IMR-90 (cell line): Measurements from ENCODE around the gene TRIM22. TPM values are rescaled to one million over a fixed set of nuclear protein-coding genes. Genes with fewer than 3 reads are reported as not detected.
A peak's percentile ranks its signal among the peaks of the same experiment; 100 is the strongest.

Source experiments
- ATAC-seq: fragments of 200-7000 bp; cut with Tn5 transposase; 2 replicates; pipeline ENCODE4 v1.9.1; 2020; ENCODE audit warnings: low read depth, mild to moderate bottlenecking, moderate library complexity
- BruUV-seq: library from RNA; stranded (reverse); fragments of 400-500 nt; replicated peaks from 2 replicates; lab custom pipeline; 2021; lab: Mats Ljungman, UMichigan
- CTCF ChIA-PET: fragments of 300-600 bp; formaldehyde crosslinking; extraction: SDS; loops from one replicate; lab custom pipeline; 2021; ENCODE audit warnings: antibody characterized with exemption; lab: Yijun Ruan, JAX
- POLR2A ChIA-PET: fragments of 300-600 bp; sonication (Branson Sonifier 250); formaldehyde crosslinking; loops from one replicate; lab custom pipeline; 2022; ENCODE audit warnings: antibody characterized with exemption; ENCODE audit not compliant: unreplicated experiment; lab: Charles Lee
- DNase-seq: peaks from one replicate; pipeline ENCODE4 v3.0.0; 2013
- H2AFZ ChIP-seq: replicated peaks from 2 replicates; pipeline ENCODE3; 2013; ENCODE audit warnings: low read length, mild to moderate bottlenecking; ENCODE audit not compliant: poor library complexity
- H2AK5ac ChIP-seq: 2 replicates; pipeline ENCODE4 v1.6.1; 2013; ENCODE audit warnings: low read depth, low read length, inconsistent platforms
- H2AK9ac ChIP-seq: replicated peaks from 2 replicates; pipeline ENCODE3; 2013; ENCODE audit warnings: mild to moderate bottlenecking, low read depth, low read length, moderate library complexity; ENCODE audit not compliant: poor library complexity
- H2BK120ac ChIP-seq: 2 replicates; pipeline ENCODE4 v1.6.1; 2013; ENCODE audit warnings: low read depth, low read length, inconsistent platforms
- H2BK15ac ChIP-seq: 3 replicates; pipeline ENCODE4 v1.6.1; 2013; ENCODE audit warnings: low read depth, low read length, inconsistent platforms
- H2BK20ac ChIP-seq: 2 replicates; pipeline ENCODE4 v1.6.1; 2013; ENCODE audit warnings: low read depth, mild to moderate bottlenecking, inconsistent platforms, low read length, moderate library complexity
- H2BK5ac ChIP-seq: 2 replicates; pipeline ENCODE4 v1.6.1; 2013; ENCODE audit warnings: mild to moderate bottlenecking, low read depth, low read length, inconsistent platforms; ENCODE audit not compliant: poor library complexity, severe bottlenecking
- H3K14ac ChIP-seq: replicated peaks from 2 replicates; pipeline ENCODE4 v1.6.1; 2013; ENCODE audit warnings: low read depth, low read length, inconsistent platforms
- H3K18ac ChIP-seq: 2 replicates; pipeline ENCODE4 v1.6.1; 2013; ENCODE audit warnings: low read depth, low read length, control low read depth
- H3K23ac ChIP-seq: 2 replicates; pipeline ENCODE4 v1.6.1; 2013; ENCODE audit warnings: low read depth, low read length, inconsistent platforms
- H3K27ac ChIP-seq: 2 replicates; pipeline ENCODE4 v1.5.1; 2013; ENCODE audit warnings: mild to moderate bottlenecking, control low read depth, low read length; ENCODE audit not compliant: insufficient read depth
- H3K27me3 ChIP-seq: 2 replicates; pipeline ENCODE4 v1.6.1; 2013; ENCODE audit warnings: low read length; ENCODE audit not compliant: control insufficient read depth, insufficient read depth
- H3K36me3 ChIP-seq: 2 replicates; pipeline ENCODE4 v1.6.1; 2013; ENCODE audit warnings: low read length, mixed read lengths; ENCODE audit not compliant: control insufficient read depth, insufficient read depth
- H3K4ac ChIP-seq: 2 replicates; pipeline ENCODE4 v1.6.1; 2013; ENCODE audit warnings: low read depth, low read length, inconsistent platforms
- H3K4me1 ChIP-seq: 2 replicates; pipeline ENCODE4 v1.6.1; 2013; ENCODE audit warnings: low read length, mixed read lengths; ENCODE audit not compliant: control insufficient read depth, insufficient read depth
- H3K4me2 ChIP-seq: 2 replicates; pipeline ENCODE4 v1.6.1; 2013; ENCODE audit warnings: low read depth, mild to moderate bottlenecking, control low read depth, low read length, moderate library complexity
- H3K4me3 ChIP-seq: 2 replicates; pipeline ENCODE4 v1.5.1; 2013; ENCODE audit warnings: low read depth, mild to moderate bottlenecking, control low read depth, low read length, moderate library complexity; ENCODE audit not compliant: insufficient read depth
- H3K56ac ChIP-seq: 2 replicates; pipeline ENCODE4 v1.6.1; 2013; ENCODE audit warnings: low read length, inconsistent platforms; ENCODE audit not compliant: insufficient read depth; ENCODE audit errors: extremely low read depth
- H3K79me1 ChIP-seq, 2 experiments: 2 replicates each; pipeline ENCODE4 v1.6.1; 2013; ENCODE audit warnings: low read length in 2 of 2, inconsistent platforms in 1 of 2, low read depth in 1 of 2
- H3K9ac ChIP-seq: 2 replicates; pipeline ENCODE4 v1.6.1; 2013; ENCODE audit warnings: low read depth, low read length, control low read depth
- H3K9me1 ChIP-seq: 2 replicates; pipeline ENCODE4 v1.6.1; 2013; ENCODE audit warnings: low read length, inconsistent platforms; ENCODE audit not compliant: insufficient read depth
- H3K9me3 ChIP-seq: 2 replicates; pipeline ENCODE4 v1.6.1; 2013; ENCODE audit warnings: low read length; ENCODE audit not compliant: control insufficient read depth, insufficient read depth
- H4K20me1 ChIP-seq: 2 replicates; pipeline ENCODE4 v1.6.1; 2013; ENCODE audit warnings: low read length, inconsistent platforms; ENCODE audit not compliant: insufficient read depth
- H4K5ac ChIP-seq: 2 replicates; pipeline ENCODE4 v1.6.1; 2013; ENCODE audit warnings: mild to moderate bottlenecking, low read depth, low read length, control low read depth
- H4K8ac ChIP-seq, 2 experiments: 2 replicates each; pipeline ENCODE4 v1.6.1; 2013; ENCODE audit warnings: low read depth in 2 of 2, low read length in 2 of 2, control low read depth in 1 of 2, inconsistent platforms in 1 of 2
- H4K91ac ChIP-seq: 2 replicates; pipeline ENCODE4 v1.6.1; 2013; ENCODE audit warnings: low read depth, low read length, inconsistent platforms; ENCODE audit not compliant: insufficient read depth
- CEBPB ChIP-seq: IDR thresholded peaks from 2 replicates; pipeline ENCODE4 v1.6.1; 2012; ENCODE audit warnings: low read depth, low read length, improper control_type of control experiment
- CHD1 ChIP-seq: IDR thresholded peaks from 2 replicates; pipeline ENCODE4 v1.6.1; 2012; ENCODE audit warnings: low read depth, low read length, improper control_type of control experiment
- CTCF ChIP-seq: conservative IDR thresholded peaks from 2 replicates; pipeline ENCODE4 v1.5.1; 2012; ENCODE audit warnings: mild to moderate bottlenecking, low read depth, low read length, improper control_type of control experiment
- WGBS, 2 experiments: methylation state at CpG; one replicate each; pipeline versions ENCODE4 v1.1.5 to v1.1.7; 2013; ENCODE audit warnings: missing lambda C conversion rate in 2 of 2; ENCODE audit not compliant: insufficient read length in 1 of 2; ENCODE audit errors: extremely low coverage in 2 of 2; 5-methylcytosine and 5-hydroxymethylcytosine counted together
- dilution Hi-C: fragments of 300-500 bp; cut with HindIII; formaldehyde crosslinking; loops from one replicate; pipeline ENCODE4 v1.14.3; 2018; ENCODE audit warnings: low sequenced_read_pairs; ENCODE audit not compliant: unreplicated experiment
- in situ Hi-C: fragments of 300-500 bp; cut with MboI; formaldehyde crosslinking; loops from 3 replicates; pipeline ENCODE4 v1.14.3; 2019; ENCODE audit warnings: low sequenced_read_pairs, inconsistent platforms, mixed read lengths
- intact Hi-C: fragments of 100-400 bp; cut with micrococcal nuclease; formaldehyde crosslinking; loops from 2 replicates; pipeline ENCODE4 v1.10.0; 2022
- polyA plus RNA-seq, 3 experiments: library from polyadenylated mRNA; depleted of rRNA; stranded (reverse); fragments of >200 nt; gene quantifications; 2 replicates each; pipeline ENCODE4 v1.2.3, GENCODE V29; 2012; ENCODE audit warnings: low replicate concordance in 1 of 3
- total RNA-seq: library from RNA; depleted of rRNA; stranded (reverse); fragments of >200 nt; gene quantifications from 2 replicates; pipeline ENCODE4 v1.2.3, GENCODE V29; 2012

The TRIM22 gene
- total and polyA plus RNA-seq, 2 of the 4 experiments (the other 2 are of a cell fraction) = 43.6 to 46.8 TPM

- Histone ChIP-seq H2BK15ac (no peak overlapping the region), H4K5ac (no peak overlapping the region), H4K20me1 (no peaks in the 10 kb centered on the region), H3K14ac (no peak overlapping the region), H3K27ac (no peak overlapping the region), H3K56ac (no peak overlapping the region), H4K91ac (no peak overlapping the region), H2AK9ac (peak overlapping the region; percentile 16), H2AFZ (peak overlapping the region; percentile 21), H2AK5ac (no peak overlapping the region), H3K79me1 (no peaks in the 10 kb centered on the region), H4K8ac (no peak overlapping the region), H3K23ac (no peak overlapping the region), H2BK120ac (no peak overlapping the region), H3K4me1 (no peaks in the 10 kb centered on the region), H3K9me3 (no peaks in the 10 kb centered on the region), H3K9ac (no peak overlapping the region), H3K9me1 (no peaks in the 10 kb centered on the region), H3K4me3 (no peak overlapping the region), H3K36me3 (no peaks in the 10 kb centered on the region), H3K4ac (no peak overlapping the region), H2BK20ac (no peak overlapping the region), H3K4me2 (no peak overlapping the region), H3K18ac (no peak overlapping the region), H3K27me3 (no peaks in the 10 kb centered on the region; the same call in none of the 2 replicates), H2BK5ac (no peak overlapping the region)
- POLR2A ChIA-PET = no interaction called here
- in situ Hi-C loops = no loop called here
- CTCF ChIA-PET = no interaction called here
- DNase-seq (no peak), ATAC-seq (no peak)
- WGBS, 2 experiments = no CpG with 5 or more reads among the region's 3 CpGs
- no peak for TF ChIP-seq CEBPB
- TF ChIP-seq CTCF = no peak
- no peak for TF ChIP-seq CHD1
- BruUV-seq = no TSS peak
- dilution Hi-C loops = no loop called here
- intact Hi-C loops = no loop called here
Observed at GRCh38 chr11:5719703-5720495, 30.3 kb downstream of the TRIM22 start.
